ENCODE data around the gene RIPOR3. TPM values are rescaled to one million over a fixed set of nuclear protein-coding genes. Genes with fewer than 3 reads are reported as not detected.

Gene RIPOR3
- total and polyA plus RNA-seq, 4 donors, result 4.3 to 9.9 (median 7.7) TPM

DNA sequence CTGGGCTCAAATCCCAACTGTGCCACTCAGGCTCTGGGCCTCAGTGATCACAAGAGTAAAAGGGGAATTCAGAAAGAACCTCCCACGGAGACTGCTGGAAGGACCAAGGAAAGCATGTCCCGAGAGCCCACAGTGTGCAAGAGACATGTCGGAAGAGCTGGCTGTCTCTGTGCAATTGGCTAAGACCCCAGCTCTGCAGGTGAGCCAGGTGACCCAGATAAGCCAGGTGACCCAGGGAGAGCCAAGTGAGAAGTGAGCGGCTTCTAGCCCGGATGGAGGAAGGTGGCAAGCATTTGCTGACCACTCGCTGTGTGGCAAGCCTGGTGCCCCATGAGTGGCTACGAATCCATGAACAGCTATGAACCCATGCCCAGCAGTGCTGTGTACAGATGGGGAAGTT, 59.1 kb downstream of the RIPOR3 start:
- Histone ChIP-seq H3K9me3 (ENCODE audit: control insufficient read depth in 4 of 4, insufficient read depth in 3 of 4, low read length in 3 of 4) (no peaks in the 10 kb centered on the region), H3K4me1 (ENCODE audit: control insufficient read depth in 5 of 5, insufficient read depth in 5 of 5, low read length in 5 of 5) (peaks cover 0 to 26% (median 3%) of the 10 kb centered on the region in 5 donors), H3K36me3 (ENCODE audit: control insufficient read depth in 4 of 4, insufficient read depth in 4 of 4, low read length in 4 of 4) (no peaks in the 10 kb centered on the region), H3K27ac (ENCODE audit: low read depth in 1 of 2, low read length in 1 of 2) (no peak overlapping the region), H3K4me3 (no peak overlapping the region), H3K27me3 (ENCODE audit: control insufficient read depth in 3 of 3, insufficient read depth in 3 of 3, low read length in 2 of 3) (no peaks in the 10 kb centered on the region), H3K9ac (ENCODE audit: insufficient read depth in 1 of 2, low read length in 2 of 2) (no peak overlapping the region)
- 90 to 96% methylated on average over 7 of the region's 7 CpGs for WGBS, 2 donors
- no peak for TF ChIP-seq CTCF (IDR thresholded peaks at IDR 0.05; ENCODE audit: control extremely low read depth, extremely low read depth)
- no peak for ATAC-seq (ENCODE audit: insufficient read depth, low FRiP score)
- no peak for DNase-seq

GRCh38 chr20:50630578-50631263, 60.6 kb downstream of the RIPOR3 start:
- ATAC-seq (ENCODE audit: insufficient read depth, low FRiP score) (no peak), DNase-seq (no peak)
- Histone ChIP-seq H3K27ac (ENCODE audit: low read depth in 1 of 2, low read length in 1 of 2) (no peak overlapping the region), H3K4me1 (ENCODE audit: control insufficient read depth in 5 of 5, insufficient read depth in 5 of 5, low read length in 5 of 5) (peaks cover 0 to 13% (median 0%) of the 10 kb centered on the region in 5 donors), H3K9ac (ENCODE audit: insufficient read depth in 1 of 2, low read length in 2 of 2) (no peak overlapping the region), H3K27me3 (ENCODE audit: control insufficient read depth in 3 of 3, insufficient read depth in 3 of 3, low read length in 2 of 3) (no peaks in the 10 kb centered on the region), H3K9me3 (ENCODE audit: control insufficient read depth in 4 of 4, insufficient read depth in 3 of 4, low read length in 3 of 4) (no peaks in the 10 kb centered on the region), H3K36me3 (ENCODE audit: control insufficient read depth in 4 of 4, insufficient read depth in 4 of 4, low read length in 4 of 4) (no peaks in the 10 kb centered on the region), H3K4me3 (no peak overlapping the region)
- TF ChIP-seq CTCF (IDR thresholded peaks at IDR 0.05; ENCODE audit: control extremely low read depth, extremely low read depth), result no peak
- WGBS, 2 donors, result 93 to 95% methylated on average over 20 to 21 of the region's 21 CpGs

- no peak for TF ChIP-seq CTCF (IDR thresholded peaks at IDR 0.05; ENCODE audit: control extremely low read depth, extremely low read depth)
- H3K4me1 ChIP-seq (ENCODE audit: control insufficient read depth in 5 of 5, insufficient read depth in 5 of 5, low read length in 5 of 5), result peaks cover 0 to 13% (median 0%) of the 10 kb centered on the region in 5 donors
- 78 to 80% methylated on average over 7 of the region's 7 CpGs for WGBS, 2 donors
- no peaks in the 10 kb centered on the region for H3K9me3 ChIP-seq (ENCODE audit: control insufficient read depth in 4 of 4, insufficient read depth in 3 of 4, low read length in 3 of 4)
- H3K27me3 ChIP-seq (ENCODE audit: control insufficient read depth in 3 of 3, insufficient read depth in 3 of 3, low read length in 2 of 3), result no peaks in the 10 kb centered on the region
- ATAC-seq (ENCODE audit: insufficient read depth, low FRiP score), result no peak
- no peak for DNase-seq
- no peak overlapping the region for H3K27ac ChIP-seq (ENCODE audit: low read depth in 1 of 2, low read length in 1 of 2)
- no peaks in the 10 kb centered on the region for H3K36me3 ChIP-seq (ENCODE audit: control insufficient read depth in 4 of 4, insufficient read depth in 4 of 4, low read length in 4 of 4)
- H3K9ac ChIP-seq (ENCODE audit: insufficient read depth in 1 of 2, low read length in 2 of 2), result no peak overlapping the region
- no peak overlapping the region for H3K4me3 ChIP-seq
Measured at GRCh38 chr20:50629670-50630045, 61.7 kb downstream of the RIPOR3 start.

Data from lung (tissue), 12 donors.